Fibroblast of mammary gland (primary cell): Measurements from ENCODE around the gene TOMM20.
A peak's percentile ranks its signal among the peaks of the same experiment; 100 is the strongest.

Experiments
- DNase-seq: peaks from one replicate; pipeline ENCODE4 v3.0.0-alpha.2; 2010; ENCODE audit warnings: low read depth
- H3K4me3 ChIP-seq: 2 replicates; pipeline ENCODE4 v1.5.1; 2011; ENCODE audit warnings: low read depth, mild to moderate bottlenecking, low read length, moderate library complexity; ENCODE audit not compliant: control insufficient read depth
- CTCF ChIP-seq: conservative IDR thresholded peaks from 2 replicates; pipeline ENCODE4 v1.5.1; 2011; ENCODE audit warnings: low read depth, low read length, inconsistent platforms; ENCODE audit not compliant: control insufficient read depth, insufficient read depth

The TOMM20 gene

GRCh38 chr1:235105051-235106043 is 23.3 kb downstream of the TOMM20 start:
- no peak overlapping the region for H3K4me3 ChIP-seq
- no peak for TF ChIP-seq CTCF

GRCh38 chr1:235102993-235103411 is 25.6 kb downstream of the TOMM20 start:
- no peak overlapping the region for H3K4me3 ChIP-seq
- TF ChIP-seq CTCF, result no peak
- peak; percentile 30 for DNase-seq

More at GRCh38 chr1:235105051-235106043, 23.3 kb downstream of the TOMM20 start:
- peak; percentile 41 for DNase-seq

- TF ChIP-seq CTCF, result no peak
- no peak overlapping the region for H3K4me3 ChIP-seq
- no peak for DNase-seq
Observed at GRCh38 chr1:235102259-235102582, 26.4 kb downstream of the TOMM20 start.

GRCh38 chr1:235101558-235102258 is 26.9 kb downstream of the TOMM20 start:
- H3K4me3 ChIP-seq, result no peak overlapping the region
- TF ChIP-seq CTCF, result no peak
- DNase-seq, result peak; percentile 86

- H3K4me3 ChIP-seq, result no peak overlapping the region
- peak; percentile 50 for DNase-seq
- no peak for TF ChIP-seq CTCF
Observed at GRCh38 chr1:235100194-235100772, 28.4 kb downstream of the TOMM20 start.

- no peak for TF ChIP-seq CTCF
- no peak for DNase-seq
- no peak overlapping the region for H3K4me3 ChIP-seq
Observed at GRCh38 chr1:235098991-235099390, 29.6 kb downstream of the TOMM20 start.
